ENCODE data around the gene MYCL.

Gene MYCL

GRCh38 chr1:39901714-39902459, at the start of gene MYCL:
TSS of gene MYCL (minus strand) at chr1:39901917. CDS start at chr1:39901434, 483 bp downstream.
- peak within 1 kb of the TSS; percentile 63 for H3K4me3 ChIP-seq (ENCODE audit: low read depth, low read length)
- TF ChIP-seq, protein P1, sequence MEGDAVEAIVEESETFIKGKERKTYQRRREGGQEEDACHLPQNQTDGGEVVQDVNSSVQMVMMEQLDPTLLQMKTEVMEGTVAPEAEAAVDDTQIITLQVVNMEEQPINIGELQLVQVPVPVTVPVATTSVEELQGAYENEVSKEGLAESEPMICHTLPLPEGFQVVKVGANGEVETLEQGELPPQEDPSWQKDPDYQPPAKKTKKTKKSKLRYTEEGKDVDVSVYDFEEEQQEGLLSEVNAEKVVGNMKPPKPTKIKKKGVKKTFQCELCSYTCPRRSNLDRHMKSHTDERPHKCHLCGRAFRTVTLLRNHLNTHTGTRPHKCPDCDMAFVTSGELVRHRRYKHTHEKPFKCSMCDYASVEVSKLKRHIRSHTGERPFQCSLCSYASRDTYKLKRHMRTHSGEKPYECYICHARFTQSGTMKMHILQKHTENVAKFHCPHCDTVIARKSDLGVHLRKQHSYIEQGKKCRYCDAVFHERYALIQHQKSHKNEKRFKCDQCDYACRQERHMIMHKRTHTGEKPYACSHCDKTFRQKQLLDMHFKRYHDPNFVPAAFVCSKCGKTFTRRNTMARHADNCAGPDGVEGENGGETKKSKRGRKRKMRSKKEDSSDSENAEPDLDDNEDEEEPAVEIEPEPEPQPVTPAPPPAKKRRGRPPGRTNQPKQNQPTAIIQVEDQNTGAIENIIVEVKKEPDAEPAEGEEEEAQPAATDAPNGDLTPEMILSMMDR (IDR thresholded peaks at IDR 0.05; ENCODE audit: low read depth, low read length), result peak; percentile 41

DNA sequence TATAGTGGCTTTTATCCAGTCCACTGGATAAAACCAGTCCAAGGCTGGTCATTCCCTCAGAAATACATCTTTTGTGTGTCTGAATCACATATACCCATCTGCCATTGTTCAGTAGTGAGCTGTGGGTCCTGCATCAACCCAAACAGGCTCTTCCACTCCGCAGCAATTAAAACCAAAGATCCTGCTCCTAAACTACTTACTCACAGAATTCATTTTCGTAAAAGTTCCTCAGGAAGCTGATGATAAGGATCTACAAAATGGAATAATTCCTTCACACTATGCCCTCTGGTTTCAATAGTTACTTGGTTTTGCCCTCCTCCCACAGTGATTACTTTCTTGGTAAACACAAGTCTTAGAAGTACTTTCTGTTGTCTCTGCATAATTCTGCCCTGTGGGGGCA, 48.2 kb upstream of the MYCL start:
- TF ChIP-seq, protein P1 (IDR thresholded peaks at IDR 0.05; ENCODE audit: low read depth, low read length), result no peak
- H3K4me3 ChIP-seq (ENCODE audit: low read depth, low read length), result no peak overlapping the region

- TF ChIP-seq, protein P1 (IDR thresholded peaks at IDR 0.05; ENCODE audit: low read depth, low read length), result no peak
Measured at GRCh38 chr1:39947260-39947659, 45.5 kb upstream of the MYCL start.

GRCh38 chr1:39946216-39946615, 44.5 kb upstream of the MYCL start:
- no peak overlapping the region for H3K4me3 ChIP-seq (ENCODE audit: low read depth, low read length)
- TF ChIP-seq, protein P1 (IDR thresholded peaks at IDR 0.05; ENCODE audit: low read depth, low read length), result no peak

More at GRCh38 chr1:39947260-39947659, 45.5 kb upstream of the MYCL start:
- no peak overlapping the region for H3K4me3 ChIP-seq (ENCODE audit: low read depth, low read length)

DNA sequence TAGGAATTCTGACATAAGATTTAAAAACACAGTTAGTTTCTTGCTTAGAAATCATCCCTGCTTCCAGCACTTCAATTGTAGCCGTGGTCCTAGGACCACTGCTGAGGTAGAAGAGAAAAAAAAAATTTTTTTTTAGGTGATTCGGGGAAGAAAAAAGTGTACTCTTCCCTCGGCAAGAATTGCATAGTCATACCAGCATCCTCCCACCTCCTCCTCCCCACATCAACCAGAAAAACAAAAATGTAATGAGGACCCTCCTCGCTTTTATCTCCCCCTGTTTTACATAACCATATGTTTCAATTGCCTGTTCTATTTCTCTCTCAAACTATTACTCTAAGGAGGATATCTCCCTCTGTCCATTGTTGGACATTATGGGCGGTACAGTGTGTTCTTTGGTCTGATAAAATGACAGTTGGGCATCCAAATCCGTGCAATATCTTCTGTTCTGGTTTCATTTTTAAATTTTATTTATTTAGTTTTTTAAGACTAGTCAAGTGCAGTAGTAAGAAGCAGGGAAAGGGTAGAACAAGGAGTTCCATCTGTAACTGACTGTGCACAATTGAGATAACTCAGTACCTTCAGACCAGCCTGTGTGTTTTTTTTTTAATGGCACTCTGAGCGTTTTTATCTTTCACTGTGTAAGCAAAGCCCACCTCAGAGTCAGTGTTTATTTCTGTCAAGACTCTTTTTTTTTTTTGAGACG, 42.8 kb upstream of the MYCL start:
- no peak overlapping the region for H3K4me3 ChIP-seq (ENCODE audit: low read depth, low read length)
- TF ChIP-seq, protein P1 (IDR thresholded peaks at IDR 0.05; ENCODE audit: low read depth, low read length), result no peak

- H3K4me3 ChIP-seq (ENCODE audit: low read depth, low read length), result no peak overlapping the region
- TF ChIP-seq, protein P1 (IDR thresholded peaks at IDR 0.05; ENCODE audit: low read depth, low read length), result no peak
Measured at GRCh38 chr1:39943471-39944290, 42.0 kb upstream of the MYCL start.
